ENCODE results near the gene CD200R1.

The CD200R1 gene

GRCh38 chr3:112874725-112875124 is 100.2 kb downstream of the CD200R1 start:
- no peak for TF ChIP-seq FOXP2 (optimal IDR thresholded peaks at IDR 0.05; ENCODE audit: borderline replicate concordance, extremely low read depth, extremely low read length, insufficient read depth)

- TF ChIP-seq TAF1 (IDR thresholded peaks at IDR 0.05; ENCODE audit: borderline replicate concordance, insufficient read depth, low read length) (no peak), FOXP2 (optimal IDR thresholded peaks at IDR 0.05; ENCODE audit: borderline replicate concordance, extremely low read depth, extremely low read length, insufficient read depth) (no peak), POLR2AphosphoS5 (IDR thresholded peaks at IDR 0.05; ENCODE audit: low read depth, low read length) (no peak), SIN3A (IDR thresholded peaks at IDR 0.05; ENCODE audit: borderline replicate concordance, insufficient read depth, low read length) (no peak), REST (IDR thresholded peaks at IDR 0.05; ENCODE audit: insufficient read depth in 1 of 2, low read depth in 2 of 2, low read length in 2 of 2) (no peak)
Observed at GRCh38 chr3:112873632-112874031, 101.3 kb downstream of the CD200R1 start.

GRCh38 chr3:112871735-112872134 is 103.2 kb downstream of the CD200R1 start:
- TF ChIP-seq REST (IDR thresholded peaks at IDR 0.05; ENCODE audit: insufficient read depth in 1 of 2, low read depth in 2 of 2, low read length in 2 of 2): no peak
- no peak for TF ChIP-seq FOXP2 (optimal IDR thresholded peaks at IDR 0.05; ENCODE audit: borderline replicate concordance, extremely low read depth, extremely low read length, insufficient read depth)
- no peak for TF ChIP-seq TAF1 (IDR thresholded peaks at IDR 0.05; ENCODE audit: borderline replicate concordance, insufficient read depth, low read length)
- TF ChIP-seq POLR2AphosphoS5 (IDR thresholded peaks at IDR 0.05; ENCODE audit: low read depth, low read length): no peak
- TF ChIP-seq SIN3A (IDR thresholded peaks at IDR 0.05; ENCODE audit: borderline replicate concordance, insufficient read depth, low read length): no peak

Data from PFSK-1 (cell line).